ENCODE measurements around the gene CCNG2. TPM values are rescaled to one million over a fixed set of nuclear protein-coding genes. Genes with fewer than 3 reads are reported as not detected.

CCNG2 gene
- total RNA-seq (2014; rRNA removed; shearing (Covaris generic); ENCODE audit: low replicate concordance), result 11.8 and 38.8 TPM in 2 replicates

- H2AFZ ChIP-seq (ENCODE audit: low read length), result peak within 1 kb of the TSS; percentile 87; the same call in 1 of the 2 replicates
- peak within 1 kb of the TSS; percentile 85 for H3K9ac ChIP-seq (ENCODE audit: low read length)
- peaks cover 58% of the 10 kb centered on the region for H3K4me1 ChIP-seq (ENCODE audit: low read length)
- DNase-seq, result peak; percentile 91
- peak within 1 kb of the TSS; percentile 99 for H3K27ac ChIP-seq (ENCODE audit: low read length)
- peaks cover 21% of the 10 kb centered on the region; the same call in 1 of the 2 replicates for H3K79me2 ChIP-seq (ENCODE audit: low read length)
- peaks cover 16% of the 10 kb centered on the region for H3K36me3 ChIP-seq (ENCODE audit: insufficient read depth, low read length)
- no peaks in the 10 kb centered on the region for H3K27me3 ChIP-seq (ENCODE audit: low read length)
- no peaks in the 10 kb centered on the region; the same call in 1 of the 2 replicates for H4K20me1 ChIP-seq (ENCODE audit: insufficient read depth, low read depth, low read length)
- no peaks in the 10 kb centered on the region for H3K9me3 ChIP-seq (ENCODE audit: low read length)
- H3K4me2 ChIP-seq (ENCODE audit: low read depth, low read length, poor library complexity, severe bottlenecking), result peak within 1 kb of the TSS; percentile 89
- H3K9me2 ChIP-seq (replicated peaks; ENCODE audit: insufficient read depth, low read length), result no peaks in the 10 kb centered on the region
- peak within 1 kb of the TSS; percentile 76 for H3K4me3 ChIP-seq (ENCODE audit: low read length)
Observed at GRCh38 chr4:77156912-77157858, at the start of gene CCNG2. Gene CCNG2 (plus strand): TSS chr4:77157207. CDS start chr4:77158533, 1,326 bp downstream.

- no peaks in the 10 kb centered on the region for H3K79me2 ChIP-seq (ENCODE audit: low read length)
- no peaks in the 10 kb centered on the region for H3K36me3 ChIP-seq (ENCODE audit: insufficient read depth, low read length)
- no peak overlapping the region for H2AFZ ChIP-seq (ENCODE audit: low read length)
- H3K4me2 ChIP-seq (ENCODE audit: low read depth, low read length, poor library complexity, severe bottlenecking), result no peak overlapping the region
- H3K9me2 ChIP-seq (replicated peaks; ENCODE audit: insufficient read depth, low read length), result no peaks in the 10 kb centered on the region
- no peaks in the 10 kb centered on the region for H4K20me1 ChIP-seq (ENCODE audit: insufficient read depth, low read depth, low read length)
- no peak overlapping the region for H3K27ac ChIP-seq (ENCODE audit: low read length)
- H3K9ac ChIP-seq (ENCODE audit: low read length), result no peak overlapping the region
- no peak overlapping the region for H3K4me3 ChIP-seq (ENCODE audit: low read length)
- no peaks in the 10 kb centered on the region for H3K9me3 ChIP-seq (ENCODE audit: low read length)
- H3K4me1 ChIP-seq (ENCODE audit: low read length), result no peaks in the 10 kb centered on the region
- no peaks in the 10 kb centered on the region for H3K27me3 ChIP-seq (ENCODE audit: low read length)
- no peak for DNase-seq
Observed at GRCh38 chr4:77110730-77111129, 46.3 kb upstream of the CCNG2 start.

- Histone ChIP-seq H2AFZ (ENCODE audit: low read length) (no peak overlapping the region), H3K4me2 (ENCODE audit: low read depth, low read length, poor library complexity, severe bottlenecking) (no peak overlapping the region), H3K27ac (ENCODE audit: low read length) (no peak overlapping the region), H3K36me3 (ENCODE audit: insufficient read depth, low read length) (no peaks in the 10 kb centered on the region), H3K4me1 (ENCODE audit: low read length) (no peaks in the 10 kb centered on the region), H4K20me1 (ENCODE audit: insufficient read depth, low read depth, low read length) (no peaks in the 10 kb centered on the region), H3K4me3 (ENCODE audit: low read length) (no peak overlapping the region), H3K79me2 (ENCODE audit: low read length) (no peaks in the 10 kb centered on the region), H3K9me3 (ENCODE audit: low read length) (no peaks in the 10 kb centered on the region), H3K9ac (ENCODE audit: low read length) (no peak overlapping the region), H3K9me2 (replicated peaks; ENCODE audit: insufficient read depth, low read length) (no peaks in the 10 kb centered on the region), H3K27me3 (ENCODE audit: low read length) (no peaks in the 10 kb centered on the region)
- no peak for DNase-seq
Observed at GRCh38 chr4:77113069-77113468, 43.9 kb upstream of the CCNG2 start.

GRCh38 chr4:77117721-77118120, 39.3 kb upstream of the CCNG2 start:
- Histone ChIP-seq H3K9me3 (ENCODE audit: low read length) (no peaks in the 10 kb centered on the region), H3K9ac (ENCODE audit: low read length) (no peak overlapping the region), H3K27ac (ENCODE audit: low read length) (no peak overlapping the region), H3K36me3 (ENCODE audit: insufficient read depth, low read length) (no peaks in the 10 kb centered on the region), H4K20me1 (ENCODE audit: insufficient read depth, low read depth, low read length) (no peaks in the 10 kb centered on the region), H3K27me3 (ENCODE audit: low read length) (no peaks in the 10 kb centered on the region), H3K9me2 (replicated peaks; ENCODE audit: insufficient read depth, low read length) (no peaks in the 10 kb centered on the region), H3K4me2 (ENCODE audit: low read depth, low read length, poor library complexity, severe bottlenecking) (no peak overlapping the region), H2AFZ (ENCODE audit: low read length) (no peak overlapping the region), H3K79me2 (ENCODE audit: low read length) (no peaks in the 10 kb centered on the region), H3K4me3 (ENCODE audit: low read length) (no peak overlapping the region), H3K4me1 (ENCODE audit: low read length) (no peaks in the 10 kb centered on the region)
- DNase-seq, result no peak

GRCh38 chr4:77120886-77121508, 36.0 kb upstream of the CCNG2 start:
- no peak overlapping the region for H3K9ac ChIP-seq (ENCODE audit: low read length)
- H3K9me2 ChIP-seq (replicated peaks; ENCODE audit: insufficient read depth, low read length), result no peaks in the 10 kb centered on the region
- H3K4me1 ChIP-seq (ENCODE audit: low read length), result no peaks in the 10 kb centered on the region; the same call in 1 of the 2 replicates
- H3K36me3 ChIP-seq (ENCODE audit: insufficient read depth, low read length), result no peaks in the 10 kb centered on the region
- H2AFZ ChIP-seq (ENCODE audit: low read length), result no peak overlapping the region
- H4K20me1 ChIP-seq (ENCODE audit: insufficient read depth, low read depth, low read length), result no peaks in the 10 kb centered on the region
- no peaks in the 10 kb centered on the region for H3K9me3 ChIP-seq (ENCODE audit: low read length)
- H3K4me3 ChIP-seq (ENCODE audit: low read length), result no peak overlapping the region
- no peak overlapping the region for H3K4me2 ChIP-seq (ENCODE audit: low read depth, low read length, poor library complexity, severe bottlenecking)
- no peaks in the 10 kb centered on the region for H3K27me3 ChIP-seq (ENCODE audit: low read length)
- no peak overlapping the region for H3K27ac ChIP-seq (ENCODE audit: low read length)
- no peak for DNase-seq
- no peaks in the 10 kb centered on the region for H3K79me2 ChIP-seq (ENCODE audit: low read length)

- H3K4me1 ChIP-seq (ENCODE audit: low read length), result peaks cover 3% of the 10 kb centered on the region
- no peak overlapping the region for H2AFZ ChIP-seq (ENCODE audit: low read length)
- H3K4me2 ChIP-seq (ENCODE audit: low read depth, low read length, poor library complexity, severe bottlenecking), result no peak overlapping the region
Observed at GRCh38 chr4:77121736-77122240, 35.2 kb upstream of the CCNG2 start.

GRCh38 chr4:77122656-77123055, 34.4 kb upstream of the CCNG2 start:
- Histone ChIP-seq H4K20me1 (ENCODE audit: insufficient read depth, low read depth, low read length) (no peaks in the 10 kb centered on the region), H3K9me2 (replicated peaks; ENCODE audit: insufficient read depth, low read length) (no peaks in the 10 kb centered on the region), H2AFZ (ENCODE audit: low read length) (no peak overlapping the region), H3K4me1 (ENCODE audit: low read length) (peaks cover 11% of the 10 kb centered on the region), H3K79me2 (ENCODE audit: low read length) (no peaks in the 10 kb centered on the region), H3K9ac (ENCODE audit: low read length) (no peak overlapping the region), H3K27me3 (ENCODE audit: low read length) (no peaks in the 10 kb centered on the region), H3K27ac (ENCODE audit: low read length) (no peak overlapping the region), H3K4me3 (ENCODE audit: low read length) (no peak overlapping the region), H3K36me3 (ENCODE audit: insufficient read depth, low read length) (no peaks in the 10 kb centered on the region), H3K9me3 (ENCODE audit: low read length) (no peaks in the 10 kb centered on the region), H3K4me2 (ENCODE audit: low read depth, low read length, poor library complexity, severe bottlenecking) (no peak overlapping the region)
- DNase-seq, result no peak

More at GRCh38 chr4:77121736-77122240, 35.2 kb upstream of the CCNG2 start:
- Histone ChIP-seq H3K9me2 (replicated peaks; ENCODE audit: insufficient read depth, low read length) (no peaks in the 10 kb centered on the region), H3K36me3 (ENCODE audit: insufficient read depth, low read length) (no peaks in the 10 kb centered on the region), H3K9ac (ENCODE audit: low read length) (no peak overlapping the region), H3K4me3 (ENCODE audit: low read length) (no peak overlapping the region), H3K79me2 (ENCODE audit: low read length) (no peaks in the 10 kb centered on the region), H3K27me3 (ENCODE audit: low read length) (no peaks in the 10 kb centered on the region), H4K20me1 (ENCODE audit: insufficient read depth, low read depth, low read length) (no peaks in the 10 kb centered on the region), H3K27ac (ENCODE audit: low read length) (no peak overlapping the region), H3K9me3 (ENCODE audit: low read length) (no peaks in the 10 kb centered on the region)
- DNase-seq, result no peak

- no peak for DNase-seq
- no peaks in the 10 kb centered on the region for H3K27me3 ChIP-seq (ENCODE audit: low read length)
- no peak overlapping the region for H3K4me2 ChIP-seq (ENCODE audit: low read depth, low read length, poor library complexity, severe bottlenecking)
- no peaks in the 10 kb centered on the region for H4K20me1 ChIP-seq (ENCODE audit: insufficient read depth, low read depth, low read length)
- H2AFZ ChIP-seq (ENCODE audit: low read length), result no peak overlapping the region
- no peaks in the 10 kb centered on the region for H3K79me2 ChIP-seq (ENCODE audit: low read length)
- H3K9ac ChIP-seq (ENCODE audit: low read length), result no peak overlapping the region
- H3K4me1 ChIP-seq (ENCODE audit: low read length), result peaks cover 11% of the 10 kb centered on the region
- no peaks in the 10 kb centered on the region for H3K36me3 ChIP-seq (ENCODE audit: insufficient read depth, low read length)
- no peak overlapping the region for H3K27ac ChIP-seq (ENCODE audit: low read length)
- no peaks in the 10 kb centered on the region for H3K9me3 ChIP-seq (ENCODE audit: low read length)
- no peaks in the 10 kb centered on the region for H3K9me2 ChIP-seq (replicated peaks; ENCODE audit: insufficient read depth, low read length)
- H3K4me3 ChIP-seq (ENCODE audit: low read length), result no peak overlapping the region
Observed at GRCh38 chr4:77123411-77123810, 33.6 kb upstream of the CCNG2 start.
